ENCODE measurements around the gene ASAH2.

Gene ASAH2

DNA sequence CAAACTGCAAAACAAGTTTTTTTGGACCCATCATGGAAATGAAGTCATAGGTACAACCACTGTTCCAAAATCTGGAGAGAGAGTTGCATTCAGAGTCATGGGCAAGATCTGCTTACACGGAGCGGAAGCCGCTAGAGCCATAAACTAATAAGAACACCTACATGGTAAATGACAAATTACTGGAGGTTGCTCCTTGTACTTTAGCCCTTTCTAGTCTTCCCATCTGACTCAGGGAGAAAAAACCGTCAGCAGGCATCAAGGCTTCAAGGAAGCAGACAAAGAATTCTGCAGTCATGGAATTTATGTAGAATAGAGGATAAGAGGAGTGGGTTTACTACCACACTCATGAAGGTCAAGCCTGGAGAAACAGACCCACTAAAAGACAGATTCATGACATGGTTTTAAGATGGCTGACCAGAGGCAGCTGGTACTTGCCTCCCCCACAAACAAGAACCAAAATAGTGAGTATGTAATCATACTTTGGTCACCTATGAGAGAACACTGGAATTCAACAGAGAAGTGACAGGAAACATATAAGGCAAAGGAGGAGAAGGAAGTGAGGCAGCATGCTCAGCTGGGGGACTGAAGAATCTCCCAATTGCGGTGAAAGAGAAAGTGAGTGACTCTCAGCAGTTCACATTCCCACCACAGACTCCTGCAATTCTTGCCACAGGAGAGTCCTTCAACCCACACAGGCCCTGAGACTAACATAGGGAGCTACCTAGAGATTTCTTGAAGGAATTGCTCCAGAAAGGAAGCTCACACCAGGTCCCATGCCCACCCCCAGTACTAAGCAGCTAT is 42.4 kb upstream of the ASAH2 start:
- Histone ChIP-seq H3K79me2 (no peaks in the 10 kb centered on the region), H3K27ac (no peak overlapping the region), H3K9me3 (ENCODE audit: control insufficient read depth, low read length) (no peaks in the 10 kb centered on the region), H3K9ac (no peak overlapping the region), H2AFZ (no peak overlapping the region), H3K4me2 (ENCODE audit: low read length) (no peak overlapping the region), H3K27me3 (ENCODE audit: control insufficient read depth, insufficient read depth, low read length) (no peaks in the 10 kb centered on the region), H3K36me3 (ENCODE audit: control insufficient read depth, insufficient read depth, low read length) (no peaks in the 10 kb centered on the region), H3K4me1 (no peaks in the 10 kb centered on the region), H3K4me3 (ENCODE audit: low read depth, low read length) (no peak overlapping the region)
- TF ChIP-seq, protein P1, sequence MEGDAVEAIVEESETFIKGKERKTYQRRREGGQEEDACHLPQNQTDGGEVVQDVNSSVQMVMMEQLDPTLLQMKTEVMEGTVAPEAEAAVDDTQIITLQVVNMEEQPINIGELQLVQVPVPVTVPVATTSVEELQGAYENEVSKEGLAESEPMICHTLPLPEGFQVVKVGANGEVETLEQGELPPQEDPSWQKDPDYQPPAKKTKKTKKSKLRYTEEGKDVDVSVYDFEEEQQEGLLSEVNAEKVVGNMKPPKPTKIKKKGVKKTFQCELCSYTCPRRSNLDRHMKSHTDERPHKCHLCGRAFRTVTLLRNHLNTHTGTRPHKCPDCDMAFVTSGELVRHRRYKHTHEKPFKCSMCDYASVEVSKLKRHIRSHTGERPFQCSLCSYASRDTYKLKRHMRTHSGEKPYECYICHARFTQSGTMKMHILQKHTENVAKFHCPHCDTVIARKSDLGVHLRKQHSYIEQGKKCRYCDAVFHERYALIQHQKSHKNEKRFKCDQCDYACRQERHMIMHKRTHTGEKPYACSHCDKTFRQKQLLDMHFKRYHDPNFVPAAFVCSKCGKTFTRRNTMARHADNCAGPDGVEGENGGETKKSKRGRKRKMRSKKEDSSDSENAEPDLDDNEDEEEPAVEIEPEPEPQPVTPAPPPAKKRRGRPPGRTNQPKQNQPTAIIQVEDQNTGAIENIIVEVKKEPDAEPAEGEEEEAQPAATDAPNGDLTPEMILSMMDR (IDR thresholded peaks at IDR 0.05), result no peak

DNA sequence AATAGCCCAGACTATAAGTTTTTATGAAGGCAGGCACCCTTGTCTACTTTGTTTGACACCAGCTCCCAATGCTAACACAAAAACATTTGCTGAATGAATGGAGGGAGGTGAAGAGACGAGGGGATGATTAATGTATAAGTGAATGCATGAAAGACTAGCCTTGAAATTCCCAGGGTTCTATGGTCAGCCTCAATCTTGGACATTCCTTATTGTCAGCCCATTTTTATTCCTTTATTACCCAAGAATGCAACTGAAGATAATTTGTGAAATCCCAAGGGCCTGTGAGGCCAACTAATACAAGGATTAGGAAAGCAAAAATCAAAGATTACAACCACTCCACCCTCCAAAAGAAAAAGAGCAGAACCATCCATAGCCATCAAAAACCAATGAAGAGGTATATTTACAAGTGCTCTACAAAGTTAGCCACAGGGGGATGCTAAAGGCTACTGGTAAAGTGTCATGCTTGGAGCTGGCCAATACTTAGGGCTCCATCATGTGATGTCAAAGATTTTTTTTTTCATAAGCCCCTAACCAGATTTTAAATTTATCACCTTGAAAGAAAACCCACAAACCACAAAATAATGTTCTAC is 40.0 kb upstream of the ASAH2 start:
- no peaks in the 10 kb centered on the region for H3K4me1 ChIP-seq
- TF ChIP-seq, protein P1 (IDR thresholded peaks at IDR 0.05), result peak; percentile 17
- H3K27ac ChIP-seq, result no peak overlapping the region
- no peak overlapping the region for H3K4me3 ChIP-seq (ENCODE audit: low read depth, low read length)
- no peak overlapping the region for H3K4me2 ChIP-seq (ENCODE audit: low read length)
- no peaks in the 10 kb centered on the region for H3K9me3 ChIP-seq (ENCODE audit: control insufficient read depth, low read length)
- no peak overlapping the region for H2AFZ ChIP-seq
- H3K36me3 ChIP-seq (ENCODE audit: control insufficient read depth, insufficient read depth, low read length), result no peaks in the 10 kb centered on the region
- H3K9ac ChIP-seq, result no peak overlapping the region
- no peaks in the 10 kb centered on the region for H3K79me2 ChIP-seq
- H3K27me3 ChIP-seq (ENCODE audit: control insufficient read depth, insufficient read depth, low read length), result no peaks in the 10 kb centered on the region

DNA sequence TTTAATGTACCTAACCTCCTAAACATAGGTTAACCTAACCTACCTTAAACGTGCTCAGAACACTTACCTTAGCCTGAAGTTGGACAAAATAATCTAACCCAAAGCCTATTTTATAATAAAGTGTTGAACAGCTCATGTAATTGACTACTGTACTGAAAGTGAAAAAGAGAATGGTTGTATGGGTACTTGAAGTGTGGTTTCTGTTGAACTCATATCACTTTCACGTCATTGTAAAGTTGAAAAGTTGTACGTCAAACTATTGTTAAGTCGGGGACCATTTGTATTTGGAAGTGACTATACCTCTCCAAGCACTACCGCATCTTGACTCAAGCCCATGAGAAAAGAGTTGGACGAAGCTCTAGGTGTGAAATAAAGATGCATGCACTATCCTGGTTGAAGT is 37.9 kb upstream of the ASAH2 start:
- no peaks in the 10 kb centered on the region for H3K79me2 ChIP-seq
- no peak overlapping the region for H3K9ac ChIP-seq
- no peak overlapping the region for H2AFZ ChIP-seq
- H3K27me3 ChIP-seq (ENCODE audit: control insufficient read depth, insufficient read depth, low read length), result no peaks in the 10 kb centered on the region
- H3K4me2 ChIP-seq (ENCODE audit: low read length), result no peak overlapping the region
- H3K9me3 ChIP-seq (ENCODE audit: control insufficient read depth, low read length), result no peaks in the 10 kb centered on the region
- TF ChIP-seq, protein P1 (IDR thresholded peaks at IDR 0.05), result no peak
- no peaks in the 10 kb centered on the region for H3K4me1 ChIP-seq
- no peak overlapping the region for H3K27ac ChIP-seq
- no peaks in the 10 kb centered on the region for H3K36me3 ChIP-seq (ENCODE audit: control insufficient read depth, insufficient read depth, low read length)
- H3K4me3 ChIP-seq (ENCODE audit: low read depth, low read length), result no peak overlapping the region

DNA sequence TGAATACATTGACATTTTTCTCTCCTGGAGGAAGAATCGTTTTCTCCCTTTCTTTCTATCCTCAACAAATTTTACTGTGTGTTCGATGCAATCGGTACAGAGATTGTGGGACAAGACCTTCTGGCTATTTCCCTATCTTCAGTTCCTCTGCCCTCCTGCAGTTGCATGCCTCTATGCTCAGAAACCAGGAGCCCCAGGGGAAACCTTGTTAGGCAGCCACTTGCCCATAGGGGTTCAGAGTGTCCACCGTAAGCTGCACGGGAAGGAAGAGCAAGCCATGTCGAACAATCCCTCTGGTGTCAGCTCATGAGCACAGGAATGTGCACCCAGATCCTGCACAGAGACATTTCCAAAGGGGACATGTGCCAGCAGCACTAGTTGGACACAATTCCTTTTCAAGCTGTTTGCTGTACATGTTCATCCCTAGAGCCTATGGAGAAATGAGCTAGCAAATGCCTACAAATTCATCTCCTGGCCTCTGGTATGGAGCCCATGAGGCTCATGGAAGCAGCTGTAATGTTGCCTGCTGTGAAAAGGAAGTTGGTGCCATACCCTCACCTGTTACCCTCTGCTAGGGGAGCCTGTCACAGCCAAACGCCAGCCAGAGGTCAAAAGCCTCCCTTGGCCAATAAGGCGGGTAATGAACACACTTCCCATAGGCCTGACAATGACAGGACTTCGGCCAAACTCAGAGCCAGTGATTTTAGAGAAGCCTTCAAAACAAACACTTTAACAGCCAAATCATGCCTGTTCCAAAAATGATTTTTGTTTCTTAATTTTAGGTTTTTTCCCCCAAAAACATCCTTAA is 35.9 kb upstream of the ASAH2 start:
- Histone ChIP-seq H3K27ac (no peak overlapping the region), H3K4me2 (ENCODE audit: low read length) (no peak overlapping the region), H3K4me1 (no peaks in the 10 kb centered on the region), H3K9ac (no peak overlapping the region), H3K36me3 (ENCODE audit: control insufficient read depth, insufficient read depth, low read length) (no peaks in the 10 kb centered on the region), H3K4me3 (ENCODE audit: low read depth, low read length) (no peak overlapping the region), H3K79me2 (no peaks in the 10 kb centered on the region), H2AFZ (no peak overlapping the region), H3K9me3 (ENCODE audit: control insufficient read depth, low read length) (no peaks in the 10 kb centered on the region), H3K27me3 (ENCODE audit: control insufficient read depth, insufficient read depth, low read length) (no peaks in the 10 kb centered on the region)
- TF ChIP-seq, protein P1 (IDR thresholded peaks at IDR 0.05), result no peak

Data from parathyroid adenoma (tissue), 2 donors.